ENCODE results near the gene OSBPL6.

Gene OSBPL6

DNA sequence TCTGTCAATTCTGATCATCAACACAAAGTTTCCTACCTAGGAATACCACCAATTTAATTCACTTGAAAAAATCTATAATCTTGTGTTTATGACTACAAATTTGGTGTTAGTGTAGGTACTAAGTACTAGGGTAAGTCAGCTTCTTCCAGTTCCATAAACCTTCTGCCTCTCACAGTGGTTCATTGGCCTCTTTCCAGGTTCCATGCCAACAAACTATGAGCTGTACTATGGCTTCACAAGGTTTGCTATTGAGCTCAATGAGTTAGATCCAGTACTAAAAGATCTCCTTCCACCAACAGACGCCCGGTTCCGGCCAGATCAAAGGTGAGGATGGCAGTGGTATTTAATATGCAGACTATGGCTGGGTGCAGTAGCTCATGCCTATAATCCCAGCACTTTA, 197.9 kb downstream of the OSBPL6 start:
- H3K4ac ChIP-seq (ENCODE audit: low read depth, low read length): no peak overlapping the region
- no peak overlapping the region for H4K12ac ChIP-seq (ENCODE audit: low read depth, low read length)

GRCh38 chr2:178394859-178395258, 200.5 kb downstream of the OSBPL6 start:
- no peak overlapping the region for H2BK12ac ChIP-seq (ENCODE audit: low read length)
- H3K36me3 ChIP-seq (ENCODE audit: control insufficient read depth in 1 of 2, insufficient read depth in 2 of 2, low read length in 2 of 2): no peaks in the 10 kb centered on the region
- no peak overlapping the region for H3K4ac ChIP-seq (ENCODE audit: low read depth, low read length)
- H4K91ac ChIP-seq (ENCODE audit: low read depth, low read length): no peak overlapping the region
- no peaks in the 10 kb centered on the region for H3K79me1 ChIP-seq (ENCODE audit: low read length)
- H4K8ac ChIP-seq (ENCODE audit: low read depth, low read length): no peak overlapping the region
- no peak overlapping the region for H2AFZ ChIP-seq (ENCODE audit: insufficient read depth, low read length, poor library complexity)
- no peaks in the 10 kb centered on the region for H3K4me1 ChIP-seq (ENCODE audit: control insufficient read depth in 1 of 2, insufficient read depth in 2 of 2, low read length in 2 of 2)
- H3K4me2 ChIP-seq (ENCODE audit: low read length): no peak overlapping the region
- H3K23ac ChIP-seq (ENCODE audit: low read length): no peak overlapping the region
- no peak overlapping the region for H2AK5ac ChIP-seq (ENCODE audit: low read length)
- H3K27ac ChIP-seq (ENCODE audit: low read depth, low read length): no peak overlapping the region
- H3K27me3 ChIP-seq (ENCODE audit: insufficient read depth, low read length): no peaks in the 10 kb centered on the region
- no peaks in the 10 kb centered on the region for H3K79me2 ChIP-seq (ENCODE audit: control insufficient read depth, insufficient read depth, low read length, poor library complexity)
- H2BK5ac ChIP-seq (ENCODE audit: low read depth, low read length, poor library complexity): no peak overlapping the region
- H2BK120ac ChIP-seq (ENCODE audit: insufficient read depth, low read length, poor library complexity): no peak overlapping the region
- H3K18ac ChIP-seq (ENCODE audit: low read length): no peak overlapping the region
- no peak for DNase-seq
- no peak overlapping the region for H3K4me3 ChIP-seq (ENCODE audit: low read depth, low read length)
- H3K9ac ChIP-seq (ENCODE audit: low read length): no peak overlapping the region
- H4K12ac ChIP-seq (ENCODE audit: low read depth, low read length): no peak overlapping the region
- no peak overlapping the region for H3K14ac ChIP-seq (ENCODE audit: low read length)
- no peaks in the 10 kb centered on the region for H3K9me3 ChIP-seq (ENCODE audit: insufficient read depth, low read depth, low read length)

More for the DNA sequence above, 197.9 kb downstream of the OSBPL6 start:
- no peak overlapping the region for H3K4me3 ChIP-seq (ENCODE audit: low read depth, low read length)
- no peaks in the 10 kb centered on the region for H3K9me3 ChIP-seq (ENCODE audit: insufficient read depth, low read depth, low read length)
- peaks cover 0 to 4% of the 10 kb centered on the region in 2 experiments for H3K4me1 ChIP-seq (ENCODE audit: control insufficient read depth in 1 of 2, insufficient read depth in 2 of 2, low read length in 2 of 2)
- H3K14ac ChIP-seq (ENCODE audit: low read length): no peak overlapping the region
- no peak overlapping the region for H4K8ac ChIP-seq (ENCODE audit: low read depth, low read length)
- no peaks in the 10 kb centered on the region for H3K36me3 ChIP-seq (ENCODE audit: control insufficient read depth in 1 of 2, insufficient read depth in 2 of 2, low read length in 2 of 2)
- WGBS (ENCODE audit: extremely low coverage, insufficient coverage, insufficient read length): no CpG with 5 or more reads among the region's 3 CpGs
- no peak overlapping the region for H3K9ac ChIP-seq (ENCODE audit: low read length)
- no peak overlapping the region for H3K4me2 ChIP-seq (ENCODE audit: low read length)
- H2BK12ac ChIP-seq (ENCODE audit: low read length): no peak overlapping the region
- no peak overlapping the region for H2AK5ac ChIP-seq (ENCODE audit: low read length)
- no peak overlapping the region for H3K27ac ChIP-seq (ENCODE audit: low read depth, low read length)
- no peaks in the 10 kb centered on the region for H3K79me1 ChIP-seq (ENCODE audit: low read length)
- no peaks in the 10 kb centered on the region for H3K27me3 ChIP-seq (ENCODE audit: insufficient read depth, low read length)
- H4K91ac ChIP-seq (ENCODE audit: low read depth, low read length): no peak overlapping the region
- H3K79me2 ChIP-seq (ENCODE audit: control insufficient read depth, insufficient read depth, low read length, poor library complexity): no peaks in the 10 kb centered on the region
- no peak overlapping the region for H2BK120ac ChIP-seq (ENCODE audit: insufficient read depth, low read length, poor library complexity)
- no peak for DNase-seq
- H3K23ac ChIP-seq (ENCODE audit: low read length): no peak overlapping the region
- H3K18ac ChIP-seq (ENCODE audit: low read length): no peak overlapping the region
- no peak overlapping the region for H2AFZ ChIP-seq (ENCODE audit: insufficient read depth, low read length, poor library complexity)
- no peak overlapping the region for H2BK5ac ChIP-seq (ENCODE audit: low read depth, low read length, poor library complexity)

DNA sequence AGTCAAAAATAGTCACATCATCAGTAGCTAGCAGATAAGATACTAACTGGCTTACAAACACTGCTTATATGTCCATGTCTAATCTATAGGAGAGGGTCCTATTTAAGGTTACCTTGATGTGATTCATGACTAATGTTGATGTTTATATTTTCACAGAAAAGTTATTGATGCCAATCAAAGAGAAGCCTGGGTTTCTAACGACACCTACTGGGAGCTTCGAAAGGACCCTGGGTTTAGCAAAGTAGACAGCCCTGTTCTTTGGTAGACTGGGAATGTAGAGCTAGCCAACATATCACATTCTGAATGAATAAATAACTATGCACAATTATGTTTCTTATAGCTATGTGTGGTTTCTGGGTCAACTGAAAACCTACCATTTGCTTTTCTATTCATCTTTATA, 201.0 kb downstream of the OSBPL6 start:
- Histone ChIP-seq H3K9ac (ENCODE audit: low read length) (no peak overlapping the region), H3K4me1 (ENCODE audit: control insufficient read depth in 1 of 2, insufficient read depth in 2 of 2, low read length in 2 of 2) (no peaks in the 10 kb centered on the region), H3K79me2 (ENCODE audit: control insufficient read depth, insufficient read depth, low read length, poor library complexity) (no peaks in the 10 kb centered on the region), H3K79me1 (ENCODE audit: low read length) (no peaks in the 10 kb centered on the region), H3K23ac (ENCODE audit: low read length) (no peak overlapping the region), H2BK5ac (ENCODE audit: low read depth, low read length, poor library complexity) (no peak overlapping the region), H3K36me3 (ENCODE audit: control insufficient read depth in 1 of 2, insufficient read depth in 2 of 2, low read length in 2 of 2) (no peaks in the 10 kb centered on the region), H4K8ac (ENCODE audit: low read depth, low read length) (no peak overlapping the region), H3K4me3 (ENCODE audit: low read depth, low read length) (no peak overlapping the region), H3K18ac (ENCODE audit: low read length) (no peak overlapping the region), H4K12ac (ENCODE audit: low read depth, low read length) (no peak overlapping the region), H2BK120ac (ENCODE audit: insufficient read depth, low read length, poor library complexity) (no peak overlapping the region), H4K91ac (ENCODE audit: low read depth, low read length) (no peak overlapping the region), H2AFZ (ENCODE audit: insufficient read depth, low read length, poor library complexity) (no peak overlapping the region), H3K4ac (ENCODE audit: low read depth, low read length) (no peak overlapping the region), H3K4me2 (ENCODE audit: low read length) (no peak overlapping the region), H3K27ac (ENCODE audit: low read depth, low read length) (no peak overlapping the region), H3K9me3 (ENCODE audit: insufficient read depth, low read depth, low read length) (no peaks in the 10 kb centered on the region), H2BK12ac (ENCODE audit: low read length) (no peak overlapping the region), H2AK5ac (ENCODE audit: low read length) (no peak overlapping the region), H3K27me3 (ENCODE audit: insufficient read depth, low read length) (no peaks in the 10 kb centered on the region), H3K14ac (ENCODE audit: low read length) (no peak overlapping the region)
- WGBS (ENCODE audit: extremely low coverage, insufficient coverage, insufficient read length): no CpG with 5 or more reads among the region's 2 CpGs
- no peak for DNase-seq

DNA sequence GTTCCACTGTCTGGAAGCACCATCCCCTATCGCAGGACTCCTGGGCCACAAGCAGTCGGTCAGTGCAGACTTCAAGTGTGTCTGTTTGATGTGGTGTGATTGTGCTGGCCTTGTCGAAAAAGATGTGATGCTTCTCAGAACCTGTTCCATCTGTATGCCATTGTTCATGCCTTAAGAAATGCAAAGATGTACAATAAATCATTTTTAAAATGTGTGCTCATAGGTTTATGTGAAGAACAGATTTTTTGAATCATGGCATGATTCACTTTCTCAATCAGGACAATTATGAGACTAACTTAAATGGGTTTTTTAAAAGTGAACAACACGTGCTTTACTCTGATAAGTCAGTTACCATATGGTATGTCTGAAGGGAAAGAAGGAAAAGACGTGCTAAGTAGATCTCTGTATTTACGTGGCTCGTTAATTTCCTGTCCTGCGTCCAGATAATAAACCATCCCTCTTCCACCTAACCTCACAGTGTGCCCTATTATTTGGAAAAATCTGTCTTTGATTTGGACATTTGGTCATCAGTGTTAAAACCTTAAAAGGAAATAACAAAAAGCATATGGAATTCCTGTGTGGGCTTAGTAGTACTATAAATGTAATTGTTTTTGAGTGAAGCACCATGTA, 201.7 kb downstream of the OSBPL6 start:
- Histone ChIP-seq H2AK5ac (ENCODE audit: low read length) (no peak overlapping the region), H3K36me3 (ENCODE audit: control insufficient read depth in 1 of 2, insufficient read depth in 2 of 2, low read length in 2 of 2) (no peaks in the 10 kb centered on the region), H3K79me1 (ENCODE audit: low read length) (no peaks in the 10 kb centered on the region), H3K4me2 (ENCODE audit: low read length) (no peak overlapping the region), H3K9me3 (ENCODE audit: insufficient read depth, low read depth, low read length) (no peaks in the 10 kb centered on the region), H3K79me2 (ENCODE audit: control insufficient read depth, insufficient read depth, low read length, poor library complexity) (no peaks in the 10 kb centered on the region), H2BK5ac (ENCODE audit: low read depth, low read length, poor library complexity) (no peak overlapping the region), H4K12ac (ENCODE audit: low read depth, low read length) (no peak overlapping the region), H3K27ac (ENCODE audit: low read depth, low read length) (no peak overlapping the region), H4K8ac (ENCODE audit: low read depth, low read length) (no peak overlapping the region), H3K9ac (ENCODE audit: low read length) (no peak overlapping the region), H4K91ac (ENCODE audit: low read depth, low read length) (no peak overlapping the region), H2BK12ac (ENCODE audit: low read length) (no peak overlapping the region), H2BK120ac (ENCODE audit: insufficient read depth, low read length, poor library complexity) (no peak overlapping the region), H3K23ac (ENCODE audit: low read length) (no peak overlapping the region), H3K4ac (ENCODE audit: low read depth, low read length) (no peak overlapping the region), H3K18ac (ENCODE audit: low read length) (no peak overlapping the region), H3K14ac (ENCODE audit: low read length) (no peak overlapping the region), H3K4me3 (ENCODE audit: low read depth, low read length) (no peak overlapping the region), H3K27me3 (ENCODE audit: insufficient read depth, low read length) (no peaks in the 10 kb centered on the region), H2AFZ (ENCODE audit: insufficient read depth, low read length, poor library complexity) (no peak overlapping the region), H3K4me1 (ENCODE audit: control insufficient read depth in 1 of 2, insufficient read depth in 2 of 2, low read length in 2 of 2) (no peaks in the 10 kb centered on the region)
- no peak for DNase-seq
- WGBS (ENCODE audit: extremely low coverage, insufficient coverage, insufficient read length): no CpG with 5 or more reads among the region's 8 CpGs

Data from trophoblast cell (in vitro differentiated cells and primary cell).